DOHH2 (cell line): Measurements from ENCODE around the gene UNG.

Source experiments
- H3F3A ChIP-seq: fragments of 200-600 bp; sonication (generic), shearing (Covaris generic); 2 replicates; pipeline ENCODE4 v1.6.0; 2016; ENCODE audit warnings: antibody characterized with exemption, mild to moderate bottlenecking; ENCODE audit not compliant: control insufficient read depth, insufficient read depth
- H3K27ac ChIP-seq: fragments of 200-600 bp; sonication (generic); 2 replicates; pipeline ENCODE4 v1.5.1; 2014; ENCODE audit warnings: low read depth, mild to moderate bottlenecking, low read length, moderate library complexity
- H3K27me3 ChIP-seq: fragments of 200-600 bp; sonication (generic); 2 replicates; pipeline ENCODE4 v1.6.1; 2014; ENCODE audit warnings: mild to moderate bottlenecking, low read length, mixed read lengths; ENCODE audit not compliant: control insufficient read depth
- H3K36me3 ChIP-seq: fragments of 200-600 bp; sonication (generic); 2 replicates; pipeline ENCODE4 v1.6.1; 2014; ENCODE audit warnings: mild to moderate bottlenecking, low read length, moderate library complexity, mixed read lengths; ENCODE audit not compliant: control insufficient read depth
- H3K4me1 ChIP-seq: fragments of 200-600 bp; sonication (generic); 2 replicates; pipeline ENCODE4 v1.6.1; 2014; ENCODE audit warnings: mild to moderate bottlenecking, low read length, mixed read lengths; ENCODE audit not compliant: control insufficient read depth
- H3K4me2 ChIP-seq: fragments of 200-600 bp; sonication (generic); 2 replicates; pipeline ENCODE4 v1.6.0; 2014; ENCODE audit warnings: mild to moderate bottlenecking, low read length, moderate library complexity
- H3K4me3 ChIP-seq: fragments of 200-600 bp; sonication (generic); 2 replicates; pipeline ENCODE4 v1.5.1; 2014; ENCODE audit warnings: mild to moderate bottlenecking, low read length, mixed read lengths
- H3K79me2 ChIP-seq: fragments of 200-600 bp; sonication (generic); 2 replicates; pipeline ENCODE4 v1.6.1; 2014; ENCODE audit warnings: mild to moderate bottlenecking, low read length, mixed read lengths; ENCODE audit not compliant: control insufficient read depth
- H3K9me2 ChIP-seq: fragments of 200-600 bp; sonication (generic); replicated peaks from 2 replicates; pipeline ENCODE4 v1.6.1; 2014; ENCODE audit warnings: mild to moderate bottlenecking, low read length, mixed read lengths; ENCODE audit not compliant: control insufficient read depth
- H3K9me3 ChIP-seq: fragments of 200-600 bp; sonication (generic); 2 replicates; pipeline ENCODE4 v1.6.1; 2014; ENCODE audit warnings: antibody characterized with exemption, low read length, mixed read lengths; ENCODE audit not compliant: control insufficient read depth, insufficient read depth
- H4K20me1 ChIP-seq: fragments of 200-600 bp; sonication (generic); 2 replicates; pipeline ENCODE4 v1.6.0; 2014; ENCODE audit warnings: low read depth, mild to moderate bottlenecking, antibody characterized with exemption, low read length, moderate library complexity; ENCODE audit not compliant: control insufficient read depth, insufficient read depth
- CTCF ChIP-seq: fragments of 200-600 bp; sonication (generic); IDR thresholded peaks from one replicate; pipeline ENCODE4 v1.5.1; 2014; ENCODE audit warnings: antibody characterized with exemption, mild to moderate bottlenecking, low read depth, low read length; ENCODE audit not compliant: poor library complexity, severe bottlenecking
- EZH2phosphoT487 ChIP-seq: fragments of 200-600 bp; sonication (generic); IDR thresholded peaks from 2 replicates; pipeline ENCODE4 v1.6.1; 2017; ENCODE audit warnings: borderline replicate concordance, mild to moderate bottlenecking, antibody characterized with exemption, low read length, moderate library complexity, mixed read lengths

The UNG gene

GRCh38 chr12:109084425-109084824 is 13.0 kb upstream of the UNG start:
- H3K36me3 ChIP-seq, result peaks cover 82% of the 10 kb centered on the region

GRCh38 chr12:109085590-109085989 is 11.8 kb upstream of the UNG start:
- no peak overlapping the region for H3K4me3 ChIP-seq
- no peaks in the 10 kb centered on the region for H3K9me3 ChIP-seq
- peaks cover 2% of the 10 kb centered on the region; the same call in 1 of the 2 replicates for H4K20me1 ChIP-seq
- H3K9me2 ChIP-seq, result no peaks in the 10 kb centered on the region
- TF ChIP-seq CTCF (no peak), EZH2phosphoT487 (no peak)
- H3K4me2 ChIP-seq, result no peak overlapping the region
- peaks cover 86% of the 10 kb centered on the region for H3K36me3 ChIP-seq
- no peak overlapping the region for H3K27ac ChIP-seq
- H3K27me3 ChIP-seq, result no peaks in the 10 kb centered on the region
- peaks cover 16% of the 10 kb centered on the region; the same call in 1 of the 2 replicates for H3F3A ChIP-seq
- peaks cover 3% of the 10 kb centered on the region; the same call in 1 of the 2 replicates for H3K4me1 ChIP-seq
- H3K79me2 ChIP-seq, result peaks cover 14% of the 10 kb centered on the region

More at GRCh38 chr12:109084425-109084824, 13.0 kb upstream of the UNG start:
- H3K4me1 ChIP-seq, result no peaks in the 10 kb centered on the region
- H3K4me2 ChIP-seq, result no peak overlapping the region
- no peak overlapping the region for H3K4me3 ChIP-seq
- H3K9me3 ChIP-seq, result no peaks in the 10 kb centered on the region
- peaks cover 4% of the 10 kb centered on the region for H3K79me2 ChIP-seq
- H3K27ac ChIP-seq, result no peak overlapping the region
- no peaks in the 10 kb centered on the region for H3K27me3 ChIP-seq
- no peaks in the 10 kb centered on the region for H3K9me2 ChIP-seq
- H3F3A ChIP-seq, result peaks cover 15% of the 10 kb centered on the region; the same call in 1 of the 2 replicates
- H4K20me1 ChIP-seq, result peaks cover 2% of the 10 kb centered on the region; the same call in 1 of the 2 replicates
- TF ChIP-seq EZH2phosphoT487, result no peak
- no peak for TF ChIP-seq CTCF

- no peak overlapping the region for H3K4me3 ChIP-seq
- H3K36me3 ChIP-seq, result peaks cover 90% of the 10 kb centered on the region
- peaks cover 16% of the 10 kb centered on the region; the same call in 1 of the 2 replicates for H3F3A ChIP-seq
- H3K4me2 ChIP-seq, result no peak overlapping the region
- H3K9me3 ChIP-seq, result no peaks in the 10 kb centered on the region
- H3K79me2 ChIP-seq, result peaks cover 30% of the 10 kb centered on the region
- no peak for TF ChIP-seq CTCF
- TF ChIP-seq EZH2phosphoT487, result no peak
- H3K27ac ChIP-seq, result no peak overlapping the region
- peaks cover 2% of the 10 kb centered on the region; the same call in 1 of the 2 replicates for H4K20me1 ChIP-seq
- no peaks in the 10 kb centered on the region for H3K9me2 ChIP-seq
- peaks cover 20% of the 10 kb centered on the region for H3K4me1 ChIP-seq
- no peaks in the 10 kb centered on the region for H3K27me3 ChIP-seq
Observed at GRCh38 chr12:109087250-109087649, 10.1 kb upstream of the UNG start.
